Activated T-cell treated with anti-CD3 and anti-CD28 coated beads, Interleukin-2, amount 50 U/mL, for 4 hours (primary cell): ENCODE data around the gene NSL1. TPM values are rescaled to one million over a fixed set of nuclear protein-coding genes. Genes with fewer than 3 reads are reported as not detected.
"Not testable (repeated sequence)": the region's sequence is repeated elsewhere in the genome, so short reads cannot be mapped to it uniquely, and the experiment has no call there.

Experiments used
- ATAC-seq, 2 donors: fragments of 200-7000 bp; cut with Tn5 transposase; one replicate each; pipeline ENCODE4 v1.10.0; 2021
- DNase-seq: peaks from one replicate; pipeline ENCODE4 v3.0.0-alpha.2; 2020
- H3K27me3 Mint-ChIP-seq: one replicate; pipeline ENCODE4 v1.8.0; 2021; ENCODE audit warnings: low read depth, mixed read lengths
- H3K36me3 Mint-ChIP-seq: one replicate; pipeline ENCODE4 v1.8.0; 2022; ENCODE audit warnings: mixed read lengths; ENCODE audit not compliant: insufficient read depth
- H3K4me1 Mint-ChIP-seq: one replicate; pipeline ENCODE4 v1.8.0; 2021; ENCODE audit warnings: low read depth, mixed read lengths
- H3K4me3 Mint-ChIP-seq: one replicate; pipeline ENCODE4 v1.8.0; 2021; ENCODE audit warnings: mild to moderate bottlenecking, moderate library complexity, mixed read lengths
- H3K9me3 Mint-ChIP-seq: one replicate; pipeline ENCODE4 v1.8.0; 2021; ENCODE audit warnings: mixed read lengths
- total RNA-seq, 3 donors: library from RNA; stranded (reverse); gene quantifications; one replicate each; pipeline ENCODE4 v1.2.1, GENCODE V29; 2021

The NSL1 gene
- total RNA-seq, 3 donors from 2014 or later: 31.1 to 39.8 (median 31.8) TPM

DNA sequence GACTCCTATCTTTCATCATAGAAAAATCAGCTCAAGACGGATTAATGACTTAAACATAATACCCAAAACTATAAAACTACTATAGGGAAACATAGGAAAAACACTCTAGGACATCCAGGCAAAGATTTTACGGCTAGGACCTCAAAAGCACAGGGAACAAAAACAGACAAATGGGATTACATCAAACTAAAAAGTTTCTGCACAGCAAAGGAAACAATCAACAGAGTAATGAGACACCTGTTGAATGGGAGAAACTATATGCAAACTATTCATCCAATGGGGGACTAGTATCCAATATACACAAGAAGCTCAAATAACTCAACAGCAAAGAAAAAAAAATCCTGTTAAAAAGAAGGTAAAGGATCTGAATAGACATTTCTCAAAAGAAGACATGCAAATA is 18.6 kb downstream of the NSL1 start:
- Mint-ChIP-seq H3K9me3 (peaks cover 24% of the 10 kb centered on the region), H3K36me3 (peaks cover 50% of the 10 kb centered on the region), H3K4me3 (no peak overlapping the region), H3K27me3 (no peaks in the 10 kb centered on the region), H3K4me1 (peaks cover 39% of the 10 kb centered on the region)
- ATAC-seq (no peak), DNase-seq (no peak)

GRCh38 chr1:212771341-212771740 is 20.2 kb downstream of the NSL1 start:
- Mint-ChIP-seq H3K9me3 (peaks cover 38% of the 10 kb centered on the region), H3K4me1 (peaks cover 39% of the 10 kb centered on the region), H3K27me3 (no peaks in the 10 kb centered on the region), H3K4me3 (no peak overlapping the region), H3K36me3 (peaks cover 56% of the 10 kb centered on the region)
- DNase-seq: no peak
- ATAC-seq: no peak

- Mint-ChIP-seq H3K4me3 (no peak overlapping the region), H3K36me3 (peaks cover 62% of the 10 kb centered on the region), H3K27me3 (no peaks in the 10 kb centered on the region), H3K4me1 (peaks cover 42% of the 10 kb centered on the region), H3K9me3 (peaks cover 38% of the 10 kb centered on the region)
- ATAC-seq: peak; percentile 69 to 90
- DNase-seq: no peak
These were observed 22.0 kb downstream of the NSL1 start for GRCh38 chr1:212769459-212770167.

DNA sequence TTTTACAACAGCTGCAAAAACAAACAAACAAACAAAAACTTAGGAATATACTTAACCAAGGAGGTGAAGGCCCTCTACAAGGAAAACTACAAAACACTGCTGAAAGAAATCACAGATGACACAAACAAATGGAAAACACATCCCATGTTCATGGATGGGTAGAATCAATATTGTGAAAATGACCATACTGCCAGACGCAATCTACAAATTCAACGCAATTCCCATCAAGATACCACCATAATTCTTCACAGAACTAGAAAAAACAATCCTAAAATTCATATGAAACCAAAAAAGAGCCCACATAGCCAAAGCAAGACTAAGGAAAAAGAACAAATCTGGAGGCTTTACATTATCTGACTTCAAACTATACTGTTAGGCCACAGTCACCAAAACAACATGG is 24.8 kb downstream of the NSL1 start:
- not testable (repeated sequence) for ATAC-seq, H3K27me3 Mint-ChIP-seq, H3K4me3 Mint-ChIP-seq, DNase-seq
- Mint-ChIP-seq H3K4me1 (peaks cover 39% of the 10 kb centered on the region), H3K9me3 (peaks cover 34% of the 10 kb centered on the region), H3K36me3 (peaks cover 54% of the 10 kb centered on the region)

DNA sequence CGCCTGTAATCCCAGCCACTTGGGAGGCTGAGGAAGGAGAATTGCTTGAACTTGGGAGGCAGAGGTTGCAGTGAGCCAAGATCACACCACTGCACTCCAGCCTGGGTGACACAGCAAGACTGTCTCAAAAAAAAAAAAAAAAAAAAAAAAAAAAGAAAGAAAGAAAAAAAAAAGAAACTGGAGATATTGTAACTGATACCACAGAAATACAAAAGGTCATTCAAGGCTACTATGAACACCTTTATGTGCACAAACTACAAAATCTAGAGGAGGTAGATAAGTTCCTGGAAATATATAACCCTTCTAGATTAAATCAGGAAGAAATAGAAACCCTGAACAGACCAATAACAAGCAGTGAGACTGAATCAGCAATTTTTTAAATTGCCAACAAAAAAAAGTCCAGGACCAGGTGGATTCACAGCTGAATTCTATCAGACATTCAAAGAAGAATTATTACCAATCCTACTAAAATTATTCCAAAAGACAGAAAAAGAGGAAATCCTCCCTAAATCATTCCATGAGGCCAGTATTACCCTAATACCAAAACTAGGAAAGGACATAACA is 26.8 kb downstream of the NSL1 start:
- ATAC-seq, H3K27me3 Mint-ChIP-seq, DNase-seq, H3K4me3 Mint-ChIP-seq: not testable (repeated sequence)
- Mint-ChIP-seq H3K4me1 (peaks cover 31% of the 10 kb centered on the region), H3K9me3 (peaks cover 27% of the 10 kb centered on the region), H3K36me3 (peaks cover 42% of the 10 kb centered on the region)

- Mint-ChIP-seq H3K9me3 (peaks cover 13% of the 10 kb centered on the region), H3K27me3 (no peaks in the 10 kb centered on the region), H3K4me1 (peaks cover 18% of the 10 kb centered on the region), H3K4me3 (no peak overlapping the region), H3K36me3 (peaks cover 36% of the 10 kb centered on the region)
- ATAC-seq (no peak), DNase-seq (no peak)
These were observed 28.7 kb downstream of the NSL1 start for GRCh38 chr1:212762839-212763238.

DNA sequence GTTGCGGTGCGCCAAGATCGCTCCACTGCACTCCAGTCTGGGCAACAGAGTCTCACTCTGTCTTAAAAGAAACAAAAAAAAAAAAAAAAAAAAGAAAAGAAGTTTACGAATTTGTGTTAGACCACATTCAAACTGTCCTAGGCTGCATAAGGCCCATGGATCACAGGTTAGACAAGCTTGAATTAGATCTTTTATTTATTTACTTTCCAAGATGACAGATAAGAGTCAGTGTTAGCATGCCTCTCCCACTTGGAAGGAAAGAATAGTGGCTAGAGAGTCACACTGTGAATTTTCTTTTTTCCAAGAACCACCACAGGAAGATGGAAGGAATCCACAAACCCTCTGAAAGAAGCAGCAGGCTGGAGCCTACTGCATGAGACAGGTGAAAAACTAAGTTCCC is 29.3 kb downstream of the NSL1 start:
- Mint-ChIP-seq H3K4me1 (peaks cover 18% of the 10 kb centered on the region), H3K36me3 (peaks cover 33% of the 10 kb centered on the region), H3K9me3 (peaks cover 7% of the 10 kb centered on the region), H3K27me3 (no peaks in the 10 kb centered on the region), H3K4me3 (no peak overlapping the region)
- DNase-seq (no peak), ATAC-seq (no peak)

- H3K27me3 Mint-ChIP-seq: no peaks in the 10 kb centered on the region
- H3K36me3 Mint-ChIP-seq: peaks cover 27% of the 10 kb centered on the region
- no peak overlapping the region for H3K4me3 Mint-ChIP-seq
- peak; percentile 83 to 88 for ATAC-seq
- DNase-seq: peak; percentile 46
- H3K9me3 Mint-ChIP-seq: no peaks in the 10 kb centered on the region
- peaks cover 20% of the 10 kb centered on the region for H3K4me1 Mint-ChIP-seq
These were observed 31.3 kb downstream of the NSL1 start for GRCh38 chr1:212760126-212760823.

- H3K4me1 Mint-ChIP-seq: peaks cover 19% of the 10 kb centered on the region
- ATAC-seq (no peak), DNase-seq (no peak)
- no peaks in the 10 kb centered on the region for H3K27me3 Mint-ChIP-seq
- H3K9me3 Mint-ChIP-seq: no peaks in the 10 kb centered on the region
- H3K36me3 Mint-ChIP-seq: peaks cover 22% of the 10 kb centered on the region
- H3K4me3 Mint-ChIP-seq: no peak overlapping the region
These were observed 31.9 kb downstream of the NSL1 start for GRCh38 chr1:212759683-212760082.

DNA sequence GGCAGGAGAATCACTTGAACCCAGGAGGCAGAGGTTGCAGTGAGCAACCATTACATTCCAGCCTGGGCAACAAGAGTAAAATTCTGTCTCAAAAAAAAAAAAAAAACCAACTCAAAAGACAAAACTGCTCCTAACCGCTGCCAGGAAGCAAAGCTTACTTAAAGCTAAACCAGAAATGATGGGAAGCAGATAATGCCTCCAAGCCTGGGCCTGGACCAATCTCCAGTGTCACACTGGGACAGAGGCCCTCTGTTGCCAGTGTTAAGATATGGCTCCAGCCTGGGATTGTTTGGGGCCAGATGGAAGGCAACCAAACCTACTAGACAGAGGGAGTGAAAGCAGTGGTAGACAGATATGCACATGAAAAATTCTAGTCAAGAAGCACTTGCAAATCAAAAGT is 36.9 kb downstream of the NSL1 start:
- Mint-ChIP-seq H3K4me3 (no peak overlapping the region), H3K36me3 (peaks cover 15% of the 10 kb centered on the region), H3K9me3 (no peaks in the 10 kb centered on the region), H3K4me1 (peaks cover 45% of the 10 kb centered on the region), H3K27me3 (no peaks in the 10 kb centered on the region)
- DNase-seq: no peak
- no peak for ATAC-seq

DNA sequence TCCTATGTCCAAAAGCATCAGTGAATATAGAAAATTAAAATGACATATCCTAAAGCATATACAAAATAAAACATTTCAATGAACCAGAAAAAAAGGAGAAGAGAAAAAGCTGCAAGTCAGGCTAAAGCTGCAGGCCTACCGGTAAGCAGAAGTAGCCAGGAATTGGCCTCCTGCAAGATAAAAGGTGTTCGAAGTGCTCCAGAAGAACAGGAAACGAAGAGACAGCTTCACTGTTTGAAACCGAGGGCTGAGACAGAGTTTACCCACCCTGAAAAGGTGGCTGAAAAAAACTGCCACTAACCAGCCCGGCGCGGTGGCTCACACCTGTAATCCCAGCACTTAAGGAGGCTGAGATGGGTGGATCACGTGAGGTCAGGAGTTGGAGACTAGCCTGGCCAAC is 37.4 kb downstream of the NSL1 start:
- H3K27me3 Mint-ChIP-seq: no peaks in the 10 kb centered on the region
- DNase-seq (no peak), ATAC-seq (no peak)
- H3K4me3 Mint-ChIP-seq: peak overlapping the region; percentile 66
- peaks cover 15% of the 10 kb centered on the region for H3K36me3 Mint-ChIP-seq
- H3K9me3 Mint-ChIP-seq: no peaks in the 10 kb centered on the region
- peaks cover 47% of the 10 kb centered on the region for H3K4me1 Mint-ChIP-seq

DNA sequence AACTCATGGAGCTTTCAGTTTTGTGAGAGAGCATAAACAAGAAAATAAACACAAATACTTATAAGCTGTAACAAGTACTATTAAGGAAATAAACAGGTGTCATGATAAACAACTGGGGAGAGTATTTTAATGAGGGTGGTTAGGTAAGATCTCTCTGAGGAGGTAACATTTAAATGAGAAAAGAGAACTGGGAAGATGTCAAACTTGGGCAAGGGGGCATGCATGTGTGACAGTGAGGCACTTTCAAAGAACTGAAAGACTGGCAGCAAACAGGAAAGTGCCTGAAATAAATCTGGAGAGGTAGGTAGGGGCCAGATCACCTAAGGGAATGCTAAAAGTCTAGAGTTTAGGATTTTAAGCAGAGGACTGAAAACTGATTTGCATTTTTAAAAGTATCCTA is 37.8 kb downstream of the NSL1 start:
- no peaks in the 10 kb centered on the region for H3K9me3 Mint-ChIP-seq
- H3K36me3 Mint-ChIP-seq: peaks cover 15% of the 10 kb centered on the region
- DNase-seq (no peak), ATAC-seq (no peak)
- peak overlapping the region; percentile 66 for H3K4me3 Mint-ChIP-seq
- peaks cover 47% of the 10 kb centered on the region for H3K4me1 Mint-ChIP-seq
- no peaks in the 10 kb centered on the region for H3K27me3 Mint-ChIP-seq

GRCh38 chr1:212752934-212753497 is 38.6 kb downstream of the NSL1 start:
- peak; percentile 49 to 55 for ATAC-seq
- Mint-ChIP-seq H3K4me3 (peak overlapping the region; percentile 71), H3K27me3 (no peaks in the 10 kb centered on the region), H3K4me1 (peaks cover 47% of the 10 kb centered on the region), H3K9me3 (no peaks in the 10 kb centered on the region), H3K36me3 (peaks cover 14% of the 10 kb centered on the region)
- DNase-seq: no peak

DNA sequence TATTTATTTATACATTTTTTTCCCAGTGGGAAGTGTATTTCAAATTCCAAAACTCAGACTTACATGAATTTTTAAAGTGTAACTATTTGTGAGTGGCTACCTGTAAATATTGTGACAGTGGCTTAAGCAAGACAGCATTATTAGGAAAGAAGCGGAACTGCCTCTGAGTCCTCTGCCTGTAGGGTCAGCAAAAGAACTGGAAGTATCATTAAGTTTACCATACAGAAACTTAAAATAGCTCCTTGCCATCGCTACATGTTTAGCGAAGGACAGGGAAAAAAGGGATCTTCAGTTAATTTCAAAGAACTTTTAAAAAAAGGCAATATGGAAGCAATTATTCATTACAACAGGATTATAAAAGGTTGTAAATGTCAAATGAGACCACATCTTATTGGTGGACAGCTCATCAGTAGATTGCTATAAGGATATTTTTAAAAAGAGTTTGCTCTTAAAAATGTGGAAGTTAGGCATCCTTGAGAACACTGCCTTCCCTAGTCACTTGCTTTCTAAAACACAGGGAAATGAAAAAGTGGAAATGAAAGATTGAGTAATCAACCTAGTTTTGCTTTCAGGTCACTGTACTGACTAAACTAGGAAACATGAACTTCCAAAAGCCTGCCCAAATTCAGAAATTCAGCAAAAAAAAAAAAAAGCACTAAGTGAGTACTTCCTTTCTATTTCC is 39.2 kb downstream of the NSL1 start:
- H3K4me1 Mint-ChIP-seq: peaks cover 47% of the 10 kb centered on the region

More for the DNA sequence above, 39.2 kb downstream of the NSL1 start:
- ATAC-seq (peak; percentile 68 to 69), DNase-seq (no peak)
- H3K9me3 Mint-ChIP-seq: no peaks in the 10 kb centered on the region
- peaks cover 11% of the 10 kb centered on the region for H3K36me3 Mint-ChIP-seq
- no peaks in the 10 kb centered on the region for H3K27me3 Mint-ChIP-seq
- peak overlapping the region; percentile 71 for H3K4me3 Mint-ChIP-seq
